Astrocyte (in vitro differentiated cells and primary cell): ENCODE results near the gene TYMS. TPM values are rescaled to one million over a fixed set of nuclear protein-coding genes. Genes with fewer than 3 reads are reported as not detected.

ENCODE experiments used
- DNase-seq: peaks from one replicate; pipeline ENCODE4 v3.0.0-alpha.2; 2010; ENCODE audit warnings: low read depth
- FAIRE-seq: peaks from 2 replicates; lab custom pipeline; 2011; peaks lifted over from hg19 to GRCh38; lab: Jason Lieb, UNC
- H2AFZ ChIP-seq: 2 replicates; pipeline ENCODE4 v1.6.0; 2012; ENCODE audit warnings: low read depth, low read length, inconsistent platforms
- H3K27ac ChIP-seq: 2 replicates; pipeline ENCODE4 v1.5.1; 2011; ENCODE audit warnings: low read depth, low read length, inconsistent platforms
- H3K27me3 ChIP-seq: 2 replicates; pipeline ENCODE4 v1.6.0; 2011; ENCODE audit warnings: low read length, inconsistent platforms; ENCODE audit not compliant: insufficient read depth
- H3K36me3 ChIP-seq: 2 replicates; pipeline ENCODE4 v1.5.1; 2011; ENCODE audit warnings: low read length, inconsistent platforms; ENCODE audit not compliant: insufficient read depth
- H3K4me1 ChIP-seq: 2 replicates; pipeline ENCODE4 v1.5.1; 2011; ENCODE audit warnings: low read length, inconsistent platforms; ENCODE audit not compliant: insufficient read depth
- H3K4me2 ChIP-seq: 2 replicates; pipeline ENCODE4 v1.6.0; 2012; ENCODE audit warnings: low read length, inconsistent platforms
- H3K4me3 ChIP-seq: 2 replicates; pipeline ENCODE4 v1.5.1; 2011; ENCODE audit warnings: low read depth, mild to moderate bottlenecking, low read length, inconsistent platforms; ENCODE audit not compliant: insufficient read depth
- H3K79me2 ChIP-seq: 2 replicates; pipeline ENCODE4 v1.6.0; 2012; ENCODE audit warnings: mild to moderate bottlenecking, low read length, inconsistent platforms; ENCODE audit not compliant: insufficient read depth
- H3K9ac ChIP-seq: 2 replicates; pipeline ENCODE4 v1.6.0; 2012; ENCODE audit warnings: mild to moderate bottlenecking, low read length, inconsistent platforms
- H3K9me3 ChIP-seq: 2 replicates; pipeline ENCODE4 v1.5.1; 2012; ENCODE audit warnings: low read depth, mild to moderate bottlenecking, low read length, inconsistent platforms; ENCODE audit not compliant: insufficient read depth
- H4K20me1 ChIP-seq: 2 replicates; pipeline ENCODE4 v1.6.0; 2012; ENCODE audit warnings: low read length, inconsistent platforms; ENCODE audit not compliant: insufficient read depth
- H3K27ac Mint-ChIP-seq: one replicate; pipeline ENCODE4 v1.8.0; 2021; ENCODE audit warnings: mild to moderate bottlenecking, mixed read lengths; ENCODE audit not compliant: unreplicated experiment
- H3K27me3 Mint-ChIP-seq: one replicate; pipeline ENCODE4 v1.8.0; 2021; ENCODE audit warnings: low read depth, mixed read lengths; ENCODE audit not compliant: unreplicated experiment
- H3K36me3 Mint-ChIP-seq: one replicate; pipeline ENCODE4 v1.8.0; 2021; ENCODE audit warnings: low read depth, mixed read lengths; ENCODE audit not compliant: unreplicated experiment
- H3K4me1 Mint-ChIP-seq: one replicate; pipeline ENCODE4 v1.8.0; 2021; ENCODE audit warnings: low read depth, mixed read lengths; ENCODE audit not compliant: unreplicated experiment
- H3K4me3 Mint-ChIP-seq: one replicate; pipeline ENCODE4 v1.8.0; 2021; ENCODE audit warnings: mild to moderate bottlenecking, moderate library complexity, mixed read lengths; ENCODE audit not compliant: unreplicated experiment
- H3K9me3 Mint-ChIP-seq: one replicate; pipeline ENCODE4 v1.8.0; 2021; ENCODE audit warnings: mild to moderate bottlenecking, mixed read lengths; ENCODE audit not compliant: unreplicated experiment
- EZH2 ChIP-seq: IDR thresholded peaks from 2 replicates; pipeline ENCODE4 v1.6.1; 2012; ENCODE audit warnings: mild to moderate bottlenecking, low read length, inconsistent platforms; ENCODE audit not compliant: insufficient read depth
- total RNA-seq: library from RNA; stranded (reverse); gene quantifications from 2 replicates; pipeline ENCODE4 v1.2.1, GENCODE V29; 2021
- TF ChIP-seq, protein P1 (sequence below): IDR thresholded peaks from 2 replicates; pipeline ENCODE4 v1.5.1; 2011; ENCODE audit warnings: low read depth, mild to moderate bottlenecking, inconsistent platforms, low read length, moderate library complexity; ENCODE audit not compliant: insufficient read depth

The TYMS gene
- total RNA-seq, 1 donor from 2014 or later, result 38.7 TPM

DNA sequence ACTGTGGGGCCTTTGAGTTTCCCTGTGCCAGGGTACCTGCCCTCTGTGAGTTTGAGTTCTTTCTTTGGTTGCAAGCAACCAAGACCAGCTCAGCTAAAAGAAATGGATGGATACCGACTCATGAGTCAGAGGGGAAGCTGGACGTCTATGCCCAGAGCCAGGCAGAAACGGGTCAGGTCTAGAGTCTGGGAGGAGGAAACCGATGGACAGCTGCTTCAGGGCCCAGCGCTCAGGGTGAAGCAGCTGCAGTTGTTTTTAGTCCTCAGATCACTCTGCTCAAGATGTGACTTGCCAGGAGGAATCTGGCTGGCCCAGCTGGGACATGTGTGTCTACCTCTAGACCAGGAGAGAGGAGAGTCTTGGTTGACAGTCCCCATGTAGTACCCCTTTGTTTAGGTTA lies 10.1 kb upstream of the TYMS start:
- H3K4me3 Mint-ChIP-seq, result no peak overlapping the region
- peaks cover 1% of the 10 kb centered on the region for H3K9me3 Mint-ChIP-seq
- H3K4me1 ChIP-seq, result no peaks in the 10 kb centered on the region
- H3K9me3 ChIP-seq, result no peaks in the 10 kb centered on the region
- no peak overlapping the region for H3K9ac ChIP-seq
- H3K27me3 ChIP-seq, result peaks cover 4% of the 10 kb centered on the region
- TF ChIP-seq, protein P1, sequence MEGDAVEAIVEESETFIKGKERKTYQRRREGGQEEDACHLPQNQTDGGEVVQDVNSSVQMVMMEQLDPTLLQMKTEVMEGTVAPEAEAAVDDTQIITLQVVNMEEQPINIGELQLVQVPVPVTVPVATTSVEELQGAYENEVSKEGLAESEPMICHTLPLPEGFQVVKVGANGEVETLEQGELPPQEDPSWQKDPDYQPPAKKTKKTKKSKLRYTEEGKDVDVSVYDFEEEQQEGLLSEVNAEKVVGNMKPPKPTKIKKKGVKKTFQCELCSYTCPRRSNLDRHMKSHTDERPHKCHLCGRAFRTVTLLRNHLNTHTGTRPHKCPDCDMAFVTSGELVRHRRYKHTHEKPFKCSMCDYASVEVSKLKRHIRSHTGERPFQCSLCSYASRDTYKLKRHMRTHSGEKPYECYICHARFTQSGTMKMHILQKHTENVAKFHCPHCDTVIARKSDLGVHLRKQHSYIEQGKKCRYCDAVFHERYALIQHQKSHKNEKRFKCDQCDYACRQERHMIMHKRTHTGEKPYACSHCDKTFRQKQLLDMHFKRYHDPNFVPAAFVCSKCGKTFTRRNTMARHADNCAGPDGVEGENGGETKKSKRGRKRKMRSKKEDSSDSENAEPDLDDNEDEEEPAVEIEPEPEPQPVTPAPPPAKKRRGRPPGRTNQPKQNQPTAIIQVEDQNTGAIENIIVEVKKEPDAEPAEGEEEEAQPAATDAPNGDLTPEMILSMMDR, result no peak
- no peak for TF ChIP-seq EZH2
- H3K4me2 ChIP-seq, result no peak overlapping the region
- no peaks in the 10 kb centered on the region for H3K36me3 ChIP-seq
- H3K27me3 Mint-ChIP-seq, result no peaks in the 10 kb centered on the region
- H3K4me3 ChIP-seq, result no peak overlapping the region
- FAIRE-seq (no peak), DNase-seq (no peak)
- H3K79me2 ChIP-seq, result no peaks in the 10 kb centered on the region
- H2AFZ ChIP-seq, result peak overlapping the region; percentile 8
- peaks cover 6% of the 10 kb centered on the region for H3K4me1 Mint-ChIP-seq
- no peak overlapping the region for H3K27ac Mint-ChIP-seq
- no peaks in the 10 kb centered on the region for H3K36me3 Mint-ChIP-seq
- H4K20me1 ChIP-seq, result no peaks in the 10 kb centered on the region
- H3K27ac ChIP-seq, result no peak overlapping the region

DNA sequence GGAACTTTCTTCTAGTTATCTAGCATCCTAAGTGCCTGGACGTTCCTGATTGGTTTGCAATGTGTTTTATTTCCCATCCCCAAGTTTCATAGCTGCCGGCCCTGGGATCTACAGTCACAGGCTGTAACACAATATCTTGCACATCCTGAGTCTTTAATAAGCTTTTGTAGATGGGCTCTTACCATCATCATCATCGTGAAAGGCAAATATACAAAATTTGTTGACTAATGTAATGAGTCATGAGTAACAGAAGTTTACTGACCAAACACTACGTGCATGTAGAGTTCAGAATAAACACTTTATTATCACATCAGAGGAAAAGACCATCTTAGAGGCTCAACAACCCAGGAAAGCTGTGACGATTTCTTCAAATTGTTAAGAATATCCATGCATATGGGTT lies 8.1 kb upstream of the TYMS start:
- Histone ChIP-seq H3K27me3 (peaks cover 3% of the 10 kb centered on the region), H3K9ac (no peak overlapping the region), H3K4me1 (no peaks in the 10 kb centered on the region), H4K20me1 (no peaks in the 10 kb centered on the region), H3K9me3 (no peaks in the 10 kb centered on the region), H3K79me2 (no peaks in the 10 kb centered on the region), H3K27ac (no peak overlapping the region), H3K4me2 (no peak overlapping the region), H3K36me3 (no peaks in the 10 kb centered on the region), H2AFZ (no peak overlapping the region), H3K4me3 (no peak overlapping the region)
- Mint-ChIP-seq H3K9me3 (peaks cover 1% of the 10 kb centered on the region), H3K4me3 (no peak overlapping the region), H3K27ac (no peak overlapping the region), H3K27me3 (no peaks in the 10 kb centered on the region), H3K4me1 (peaks cover under 1% of the 10 kb centered on the region), H3K36me3 (no peaks in the 10 kb centered on the region)
- FAIRE-seq, result no peak
- TF ChIP-seq, protein P1, result no peak
- DNase-seq, result no peak

DNA sequence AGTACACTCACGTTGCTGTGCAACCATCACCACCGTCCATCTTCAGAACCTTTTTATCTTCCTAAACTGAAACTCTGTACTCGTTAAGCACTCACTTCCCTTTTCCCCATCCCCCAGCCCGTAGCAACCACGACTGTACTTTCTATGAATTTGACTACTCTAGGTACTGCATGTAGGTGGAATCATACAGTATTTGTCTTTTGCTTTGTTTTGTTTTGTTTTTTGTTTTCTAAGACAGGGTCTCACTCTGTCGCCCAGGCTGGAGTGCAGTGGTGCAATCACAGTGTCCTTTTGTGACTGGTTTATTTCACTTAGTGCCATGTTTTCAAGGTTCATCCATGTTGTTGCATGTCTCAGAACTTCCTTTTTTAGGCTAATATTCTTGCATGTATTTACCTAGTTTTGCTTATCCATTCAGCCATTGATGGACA lies 7.0 kb upstream of the TYMS start:
- Histone ChIP-seq H3K4me2 (no peak overlapping the region), H3K79me2 (no peaks in the 10 kb centered on the region), H3K27ac (no peak overlapping the region), H3K27me3 (no peaks in the 10 kb centered on the region), H3K4me1 (no peaks in the 10 kb centered on the region), H4K20me1 (no peaks in the 10 kb centered on the region), H3K9ac (no peak overlapping the region), H3K4me3 (no peak overlapping the region), H3K9me3 (no peaks in the 10 kb centered on the region), H3K36me3 (no peaks in the 10 kb centered on the region), H2AFZ (no peak overlapping the region)
- no peak overlapping the region for H3K27ac Mint-ChIP-seq
- no peaks in the 10 kb centered on the region for H3K4me1 Mint-ChIP-seq
- no peaks in the 10 kb centered on the region for H3K27me3 Mint-ChIP-seq
- H3K9me3 Mint-ChIP-seq, result peaks cover 1% of the 10 kb centered on the region
- H3K36me3 Mint-ChIP-seq, result peaks cover under 1% of the 10 kb centered on the region
- no peak overlapping the region for H3K4me3 Mint-ChIP-seq
- FAIRE-seq (no peak), DNase-seq (no peak)
- TF ChIP-seq, protein P1, result no peak
- TF ChIP-seq EZH2, result no peak
